GM23248 (cell line): ENCODE measurements around the gene IKZF3. TPM values are rescaled to one million over a fixed set of nuclear protein-coding genes. Genes with fewer than 3 reads are reported as not detected.

Experiments used
- DNase-seq: peaks from one replicate; pipeline ENCODE4 v3.0.0-alpha.2; 2015
- H2AFZ ChIP-seq: fragments of 200-600 bp; sonication (generic); 2 replicates; pipeline ENCODE4 v1.6.1; 2016; ENCODE audit warnings: antibody characterized with exemption
- H3F3A ChIP-seq: fragments of 200-600 bp; sonication (generic); 2 replicates; pipeline ENCODE4 v1.6.1; 2016; ENCODE audit warnings: mild to moderate bottlenecking, antibody characterized with exemption, mixed run types; ENCODE audit not compliant: insufficient read depth
- H3K27ac ChIP-seq: fragments of 200-600 bp; sonication (generic); 2 replicates; pipeline ENCODE4 v1.5.1; 2016; ENCODE audit warnings: mild to moderate bottlenecking
- H3K27me3 ChIP-seq: fragments of 200-600 bp; sonication (generic); replicated peaks from 2 replicates; pipeline ENCODE4 v1.6.1; 2016; ENCODE audit warnings: mild to moderate bottlenecking; ENCODE audit not compliant: insufficient read depth
- H3K36me3 ChIP-seq: fragments of 200-600 bp; sonication (generic); 2 replicates; pipeline ENCODE4 v1.6.1; 2016; ENCODE audit warnings: low read depth, mild to moderate bottlenecking
- H3K4me1 ChIP-seq: fragments of 200-600 bp; sonication (generic); 2 replicates; pipeline ENCODE4 v1.6.1; 2016; ENCODE audit warnings: mild to moderate bottlenecking; ENCODE audit not compliant: insufficient read depth
- H3K4me2 ChIP-seq: fragments of 200-600 bp; sonication (generic); one replicate; pipeline ENCODE4 v1.6.1; 2016; ENCODE audit warnings: mild to moderate bottlenecking; ENCODE audit not compliant: unreplicated experiment
- H3K4me3 ChIP-seq: fragments of 200-600 bp; sonication (generic); 2 replicates; pipeline ENCODE4 v1.5.1; 2016; ENCODE audit warnings: mild to moderate bottlenecking
- H3K79me2 ChIP-seq: fragments of 200-600 bp; sonication (generic); 2 replicates; pipeline ENCODE4 v1.6.1; 2016; ENCODE audit warnings: mild to moderate bottlenecking; ENCODE audit not compliant: insufficient read depth
- H3K9ac ChIP-seq: fragments of 200-600 bp; sonication (generic); 2 replicates; pipeline ENCODE4 v1.6.1; 2016; ENCODE audit warnings: mild to moderate bottlenecking
- H3K9me2 ChIP-seq: fragments of 200-600 bp; sonication (generic); 2 replicates; pipeline ENCODE4 v1.6.1; 2016; ENCODE audit warnings: mixed run types, mild to moderate bottlenecking, moderate library complexity; ENCODE audit not compliant: insufficient read depth
- H3K9me3 ChIP-seq: fragments of 200-600 bp; sonication (generic); one replicate; pipeline ENCODE4 v1.6.1; 2017; ENCODE audit warnings: low read depth
- H4K20me1 ChIP-seq: fragments of 200-600 bp; sonication (generic); 2 replicates; pipeline ENCODE4 v1.6.0; 2016; ENCODE audit not compliant: insufficient read depth
- EZH2 ChIP-seq: fragments of 200-600 bp; sonication (generic); IDR thresholded peaks from 2 replicates; pipeline ENCODE4 v1.6.1; 2018; ENCODE audit warnings: antibody characterized with exemption, mild to moderate bottlenecking; ENCODE audit not compliant: insufficient read depth, poor library complexity, severe bottlenecking
- EZH2phosphoT487 ChIP-seq: fragments of 200-600 bp; sonication (generic); IDR thresholded peaks from 2 replicates; pipeline ENCODE4 v1.6.1; 2018; ENCODE audit warnings: antibody characterized with exemption, moderate library complexity, mild to moderate bottlenecking, low read depth; ENCODE audit not compliant: insufficient read depth
- WGBS, 2 experiments: methylation state at CpG; one replicate each; pipeline ENCODE4 v1.1.6; 2015 to 2017; ENCODE audit warnings: low lambda C conversion rate in 2 of 2, low coverage in 1 of 2; ENCODE audit errors: missing lambda C conversion rate in 2 of 2; 5-methylcytosine and 5-hydroxymethylcytosine counted together
- in situ Hi-C: fragments of 300-500 bp; cut with MboI; formaldehyde crosslinking; loops from 2 replicates; pipeline ENCODE4 v1.15.0; 2020
- polyA plus RNA-seq: library from polyadenylated mRNA; unstranded; fragments of >200 nt; fragmentation: Nextera tagmentation; extraction: Ambion mirVana; gene quantifications from 2 replicates; pipeline ENCODE4 v1.2.1, GENCODE V29; 2016
- total RNA-seq: library from RNA; depleted of rRNA; stranded (reverse); fragments of >200 nt; shearing (Covaris generic); gene quantifications from 2 replicates; pipeline ENCODE4 v1.2.3, GENCODE V29; 2014

Gene IKZF3
- total and polyA plus RNA-seq, 2 experiments from 2014 or later: 0.09 TPM; not detected in 1

GRCh38 chr17:39716879-39717536 is 147.1 kb downstream of the IKZF3 start:
- Histone ChIP-seq H3K9me2 (no peaks in the 10 kb centered on the region), H3K27me3 (no peaks in the 10 kb centered on the region), H3K9ac (no peak overlapping the region), H3F3A (peaks cover 5% of the 10 kb centered on the region; the same call in 1 of the 2 replicates), H3K27ac (no peak overlapping the region), H4K20me1 (no peaks in the 10 kb centered on the region), H3K9me3 (no peaks in the 10 kb centered on the region), H3K36me3 (peaks cover 5% of the 10 kb centered on the region; the same call in 1 of the 2 replicates), H3K79me2 (no peaks in the 10 kb centered on the region), H3K4me3 (no peak overlapping the region), H2AFZ (no peak overlapping the region), H3K4me2 (no peak overlapping the region), H3K4me1 (no peaks in the 10 kb centered on the region)
- no peak for DNase-seq
- in situ Hi-C loops: no loop called here
- TF ChIP-seq EZH2phosphoT487 (no peak), EZH2 (no peak)
- 84% methylated on average over 10 to 11 of the region's 11 CpGs for WGBS, 2 experiments

GRCh38 chr17:39716073-39716818 is 147.9 kb downstream of the IKZF3 start:
- Histone ChIP-seq H3K4me1 (no peaks in the 10 kb centered on the region), H3K79me2 (no peaks in the 10 kb centered on the region), H3K4me2 (no peak overlapping the region), H2AFZ (no peak overlapping the region), H3K36me3 (peaks cover 5% of the 10 kb centered on the region; the same call in 1 of the 2 replicates), H3K27ac (no peak overlapping the region), H4K20me1 (no peaks in the 10 kb centered on the region), H3K4me3 (no peak overlapping the region), H3F3A (peaks cover 5% of the 10 kb centered on the region; the same call in 1 of the 2 replicates), H3K9me3 (no peaks in the 10 kb centered on the region), H3K9ac (no peak overlapping the region), H3K27me3 (no peaks in the 10 kb centered on the region), H3K9me2 (no peaks in the 10 kb centered on the region)
- no peak for TF ChIP-seq EZH2
- TF ChIP-seq EZH2phosphoT487: no peak
- no peak for DNase-seq
- in situ Hi-C loops: no loop called here
- 93 to 94% methylated on average over 12 to 15 of the region's 15 CpGs for WGBS, 2 experiments

GRCh38 chr17:39715375-39716072 is 148.6 kb downstream of the IKZF3 start:
- no peak overlapping the region for H2AFZ ChIP-seq
- 96 to 97% methylated on average over 17 to 18 of the region's 18 CpGs for WGBS, 2 experiments
- no peaks in the 10 kb centered on the region for H3K27me3 ChIP-seq
- no peak overlapping the region for H3K27ac ChIP-seq
- H3K9me3 ChIP-seq: no peaks in the 10 kb centered on the region
- TF ChIP-seq EZH2 (no peak), EZH2phosphoT487 (no peak)
- H3K4me2 ChIP-seq: no peak overlapping the region
- H3K79me2 ChIP-seq: no peaks in the 10 kb centered on the region
- no peak for DNase-seq
- H3F3A ChIP-seq: peaks cover 5% of the 10 kb centered on the region; the same call in 1 of the 2 replicates
- no peak overlapping the region for H3K4me3 ChIP-seq
- in situ Hi-C loops: no loop called here
- no peak overlapping the region for H3K9ac ChIP-seq
- no peaks in the 10 kb centered on the region for H3K9me2 ChIP-seq
- no peaks in the 10 kb centered on the region for H4K20me1 ChIP-seq
- H3K4me1 ChIP-seq: no peaks in the 10 kb centered on the region
- H3K36me3 ChIP-seq: peaks cover 5% of the 10 kb centered on the region; the same call in 1 of the 2 replicates

- TF ChIP-seq EZH2phosphoT487: no peak
- TF ChIP-seq EZH2: no peak
- Histone ChIP-seq H3K4me2 (no peak overlapping the region), H3K4me3 (no peak overlapping the region), H4K20me1 (no peaks in the 10 kb centered on the region), H3K9me2 (no peaks in the 10 kb centered on the region), H3K27ac (no peak overlapping the region), H3K36me3 (peaks cover 5% of the 10 kb centered on the region; the same call in 1 of the 2 replicates), H2AFZ (no peak overlapping the region), H3K9ac (no peak overlapping the region), H3F3A (peaks cover 5% of the 10 kb centered on the region; the same call in 1 of the 2 replicates), H3K79me2 (no peaks in the 10 kb centered on the region), H3K27me3 (no peaks in the 10 kb centered on the region), H3K4me1 (no peaks in the 10 kb centered on the region), H3K9me3 (no peaks in the 10 kb centered on the region)
- in situ Hi-C loops: no loop called here
- DNase-seq: no peak
- 97 to 98% methylated on average over 4 of the region's 4 CpGs for WGBS, 2 experiments
Observed at GRCh38 chr17:39714234-39714633, 149.9 kb downstream of the IKZF3 start.
